AG04450 (cell line): Measurements from ENCODE around the gene VEPH1. TPM values are rescaled to one million over a fixed set of nuclear protein-coding genes. Genes with fewer than 3 reads are reported as not detected.

Experiments used
- CTCF ChIA-PET: fragments of 300-600, 350-600 bp; formaldehyde crosslinking; extraction: SDS; loops from one replicate; lab custom pipeline; 2022; ENCODE audit warnings: antibody characterized with exemption, inconsistent platforms; lab: Charles Lee
- POLR2A ChIA-PET: fragments of 350-600 bp; formaldehyde crosslinking; extraction: SDS; loops from one replicate; lab custom pipeline; 2021; ENCODE audit warnings: antibody characterized with exemption, inconsistent platforms; lab: Yijun Ruan, JAX
- DNase-seq: peaks from one replicate; pipeline ENCODE4 v3.0.0-alpha.2; 2011; ENCODE audit warnings: low read depth, low spot score
- H3K27ac ChIP-seq: one replicate; pipeline ENCODE4 v1.5.1; 2012; ENCODE audit warnings: low read depth, low read length, control low read depth
- H3K27me3 ChIP-seq: one replicate; pipeline ENCODE4 v1.6.0; 2012; ENCODE audit warnings: low read length; ENCODE audit not compliant: control insufficient read depth, insufficient read depth
- H3K4me3 ChIP-seq: 2 replicates; pipeline ENCODE4 v1.5.1; 2011; ENCODE audit warnings: mild to moderate bottlenecking, low read depth, low read length, control low read depth
- H3K9me3 ChIP-seq: 2 replicates; pipeline ENCODE4 v1.5.1; 2012; ENCODE audit warnings: low read length; ENCODE audit not compliant: control insufficient read depth, insufficient read depth
- CTCF ChIP-seq: IDR thresholded peaks from 2 replicates; pipeline ENCODE4 v1.5.1; 2011; ENCODE audit warnings: low read depth, low read length, control low read depth, inconsistent platforms
- polyA plus RNA-seq: library from polyadenylated mRNA; depleted of rRNA; stranded (reverse); fragments of >200 nt; gene quantifications from 2 replicates; pipeline ENCODE4 v1.2.3, GENCODE V29; 2011

VEPH1 gene
- polyA plus RNA-seq, 1 experiment = 36.4 TPM

DNA sequence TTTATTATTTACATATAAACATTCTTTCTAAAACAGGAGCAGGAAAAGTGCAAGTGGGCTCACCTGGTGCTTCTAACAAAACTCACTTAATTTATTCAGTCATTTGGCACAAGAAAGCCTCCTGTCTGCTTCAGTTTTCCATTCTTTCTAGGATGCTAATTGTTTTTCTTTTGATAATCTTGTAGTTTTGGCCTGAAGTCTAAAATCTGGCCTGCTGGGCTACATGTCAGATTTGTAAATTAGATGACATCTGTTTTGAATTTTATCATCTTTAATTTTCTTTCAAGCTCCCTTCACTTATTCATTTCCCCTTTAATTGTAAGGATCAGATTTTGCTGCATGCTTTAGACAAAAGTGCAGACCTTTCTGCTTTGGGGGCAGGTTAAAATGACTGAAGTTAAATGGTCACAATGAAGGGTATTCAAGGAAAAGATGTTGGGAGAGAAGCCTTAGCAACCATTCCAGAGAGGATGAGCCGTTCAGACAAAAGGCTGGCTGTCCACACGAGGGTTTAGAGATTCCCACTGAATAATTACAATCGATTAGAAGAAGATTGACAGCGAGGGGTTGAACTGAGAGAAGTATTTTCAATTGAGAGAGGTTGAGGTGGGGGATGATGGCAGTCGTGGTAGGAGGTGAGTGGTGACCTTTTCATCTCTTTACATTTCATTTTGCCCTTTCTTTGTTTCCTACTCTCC lies 126.5 kb downstream of the VEPH1 start:
- no peak overlapping the region for H3K4me3 ChIP-seq
- ChIA-PET POLR2A (no interaction called here), CTCF (no interaction called here)
- H3K9me3 ChIP-seq = no peaks in the 10 kb centered on the region
- no peaks in the 10 kb centered on the region for H3K27me3 ChIP-seq
- no peak for TF ChIP-seq CTCF
- DNase-seq = no peak
- H3K27ac ChIP-seq = no peak overlapping the region

GRCh38 chr3:157375342-157375986 lies 127.8 kb downstream of the VEPH1 start:
- ChIA-PET CTCF (no interaction called here), POLR2A (interaction anchor here (1.7 kb wide), 1 partner anchor 11 kb away, joined by 3 read pairs; no protein-coding TSS in a partner anchor)
- no peak for TF ChIP-seq CTCF
- Histone ChIP-seq H3K9me3 (no peaks in the 10 kb centered on the region), H3K4me3 (no peak overlapping the region), H3K27me3 (no peaks in the 10 kb centered on the region), H3K27ac (no peak overlapping the region)
- DNase-seq = no peak

DNA sequence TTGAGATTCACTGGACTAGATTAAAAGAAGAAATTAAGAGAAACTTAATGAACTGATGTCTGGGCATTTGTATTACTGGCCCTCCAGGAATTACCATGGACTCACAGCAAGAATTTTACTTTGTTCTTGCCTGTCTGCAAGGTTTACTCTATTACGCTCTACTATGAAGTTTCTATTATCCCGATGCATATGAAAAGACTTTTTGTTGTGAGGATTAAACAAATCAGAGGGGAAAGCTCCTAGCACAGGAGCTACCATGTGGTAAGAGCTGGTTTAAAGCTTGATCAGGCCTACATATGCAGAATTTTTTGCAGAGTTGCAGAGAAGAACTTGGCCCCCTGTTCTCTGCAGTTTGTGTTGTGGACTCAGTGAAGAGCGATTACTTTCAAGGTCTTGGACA lies 128.3 kb downstream of the VEPH1 start:
- no peaks in the 10 kb centered on the region for H3K27me3 ChIP-seq
- no peak for DNase-seq
- TF ChIP-seq CTCF = no peak
- H3K4me3 ChIP-seq = no peak overlapping the region
- ChIA-PET POLR2A (interaction anchor here (1.7 kb wide), 1 partner anchor 11 kb away, joined by 3 read pairs; no protein-coding TSS in a partner anchor), CTCF (no interaction called here)
- no peak overlapping the region for H3K27ac ChIP-seq
- no peaks in the 10 kb centered on the region for H3K9me3 ChIP-seq

- POLR2A ChIA-PET = interaction anchor here (0.7 to 1.7 kb wide), 2 partner anchors 9 to 14 kb away, joined by 3 read pairs; no protein-coding TSS in a partner anchor
- Histone ChIP-seq H3K27me3 (no peaks in the 10 kb centered on the region), H3K27ac (no peak overlapping the region), H3K9me3 (no peaks in the 10 kb centered on the region), H3K4me3 (no peak overlapping the region)
- no peak for DNase-seq
- no peak for TF ChIP-seq CTCF
- CTCF ChIA-PET = no interaction called here
Observed at GRCh38 chr3:157373783-157374182, 129.4 kb downstream of the VEPH1 start.

DNA sequence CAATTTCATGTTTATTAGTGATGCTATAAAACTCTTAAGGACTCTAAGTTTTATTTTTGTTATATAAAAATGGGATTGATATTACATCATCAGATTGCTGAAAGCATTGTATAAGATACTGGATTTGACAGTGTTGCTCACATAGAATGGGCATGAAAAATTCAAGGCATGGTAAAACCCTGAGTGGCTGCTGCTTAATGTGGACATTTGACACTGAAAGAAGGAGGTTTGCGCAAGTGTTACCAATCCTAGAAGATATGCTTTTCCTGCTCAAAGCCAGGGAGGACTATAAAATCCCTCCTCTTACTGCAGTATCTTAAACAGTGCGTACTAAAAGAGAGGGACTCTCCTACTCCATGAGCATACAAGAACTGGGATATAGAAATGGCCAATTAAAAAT lies 132.3 kb downstream of the VEPH1 start:
- no peak overlapping the region for H3K27ac ChIP-seq
- no peak overlapping the region for H3K4me3 ChIP-seq
- no peaks in the 10 kb centered on the region for H3K9me3 ChIP-seq
- no peak for TF ChIP-seq CTCF
- DNase-seq = no peak
- CTCF ChIA-PET = interaction anchor here (0.6 kb wide), 1 partner anchor 196 kb away, joined by 3 read pairs; no protein-coding TSS in a partner anchor
- H3K27me3 ChIP-seq = no peaks in the 10 kb centered on the region
- POLR2A ChIA-PET = no interaction called here
